Measurements from ENCODE around the gene NPRL2. TPM values are rescaled to one million over a fixed set of nuclear protein-coding genes. Genes with fewer than 3 reads are reported as not detected.

The NPRL2 gene
- total and polyA plus RNA-seq, 3 donors from 2014 or later = 26.9 to 29.2 (median 28.0) TPM

DNA sequence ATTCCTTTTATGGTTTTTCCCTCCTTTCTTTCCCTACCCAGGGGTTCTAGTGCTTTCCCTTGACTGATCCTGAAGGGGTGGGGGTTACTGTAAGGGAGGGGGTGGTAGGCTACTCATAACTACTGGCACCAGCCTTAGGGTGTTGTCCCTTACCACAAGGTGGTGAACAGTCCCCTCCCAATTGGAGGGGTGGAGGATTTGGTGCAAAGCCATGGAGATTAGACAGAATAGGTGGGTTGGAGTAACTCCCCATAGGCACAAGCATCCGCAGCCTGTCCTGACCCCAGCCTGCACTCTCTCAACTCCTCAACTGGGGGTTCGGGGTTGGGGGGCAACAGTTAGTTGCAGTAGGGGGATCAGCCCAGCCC, 25.5 kb downstream of the NPRL2 start:
- H3K4me3 ChIP-seq = no peak overlapping the region
- no peaks in the 10 kb centered on the region for H3K9me3 ChIP-seq
- 87 to 90% methylated on average over 2 of the region's 2 CpGs for WGBS, 2 donors
- intact Hi-C loops (cut with DNase I; ENCODE audit: low total_unique reads) = loop anchor here (10.0 kb wide), 1 partner anchor 70 kb away; no protein-coding TSS in a partner anchor
- no peaks in the 10 kb centered on the region for H3K27me3 ChIP-seq
- H3K27ac ChIP-seq = peak overlapping the region in 1 of 2 donors; percentile 96
- H3K36me3 ChIP-seq (ENCODE audit: low read depth, missing control alignments) = no peaks in the 10 kb centered on the region
- peaks cover 46% of the 10 kb centered on the region for H3K4me1 ChIP-seq
- TF ChIP-seq, protein P1, sequence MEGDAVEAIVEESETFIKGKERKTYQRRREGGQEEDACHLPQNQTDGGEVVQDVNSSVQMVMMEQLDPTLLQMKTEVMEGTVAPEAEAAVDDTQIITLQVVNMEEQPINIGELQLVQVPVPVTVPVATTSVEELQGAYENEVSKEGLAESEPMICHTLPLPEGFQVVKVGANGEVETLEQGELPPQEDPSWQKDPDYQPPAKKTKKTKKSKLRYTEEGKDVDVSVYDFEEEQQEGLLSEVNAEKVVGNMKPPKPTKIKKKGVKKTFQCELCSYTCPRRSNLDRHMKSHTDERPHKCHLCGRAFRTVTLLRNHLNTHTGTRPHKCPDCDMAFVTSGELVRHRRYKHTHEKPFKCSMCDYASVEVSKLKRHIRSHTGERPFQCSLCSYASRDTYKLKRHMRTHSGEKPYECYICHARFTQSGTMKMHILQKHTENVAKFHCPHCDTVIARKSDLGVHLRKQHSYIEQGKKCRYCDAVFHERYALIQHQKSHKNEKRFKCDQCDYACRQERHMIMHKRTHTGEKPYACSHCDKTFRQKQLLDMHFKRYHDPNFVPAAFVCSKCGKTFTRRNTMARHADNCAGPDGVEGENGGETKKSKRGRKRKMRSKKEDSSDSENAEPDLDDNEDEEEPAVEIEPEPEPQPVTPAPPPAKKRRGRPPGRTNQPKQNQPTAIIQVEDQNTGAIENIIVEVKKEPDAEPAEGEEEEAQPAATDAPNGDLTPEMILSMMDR (IDR thresholded peaks at IDR 0.05) = no peak
- TF ChIP-seq POLR2A (IDR thresholded peaks at IDR 0.05) = no peak
- no peak for DNase-seq

DNA sequence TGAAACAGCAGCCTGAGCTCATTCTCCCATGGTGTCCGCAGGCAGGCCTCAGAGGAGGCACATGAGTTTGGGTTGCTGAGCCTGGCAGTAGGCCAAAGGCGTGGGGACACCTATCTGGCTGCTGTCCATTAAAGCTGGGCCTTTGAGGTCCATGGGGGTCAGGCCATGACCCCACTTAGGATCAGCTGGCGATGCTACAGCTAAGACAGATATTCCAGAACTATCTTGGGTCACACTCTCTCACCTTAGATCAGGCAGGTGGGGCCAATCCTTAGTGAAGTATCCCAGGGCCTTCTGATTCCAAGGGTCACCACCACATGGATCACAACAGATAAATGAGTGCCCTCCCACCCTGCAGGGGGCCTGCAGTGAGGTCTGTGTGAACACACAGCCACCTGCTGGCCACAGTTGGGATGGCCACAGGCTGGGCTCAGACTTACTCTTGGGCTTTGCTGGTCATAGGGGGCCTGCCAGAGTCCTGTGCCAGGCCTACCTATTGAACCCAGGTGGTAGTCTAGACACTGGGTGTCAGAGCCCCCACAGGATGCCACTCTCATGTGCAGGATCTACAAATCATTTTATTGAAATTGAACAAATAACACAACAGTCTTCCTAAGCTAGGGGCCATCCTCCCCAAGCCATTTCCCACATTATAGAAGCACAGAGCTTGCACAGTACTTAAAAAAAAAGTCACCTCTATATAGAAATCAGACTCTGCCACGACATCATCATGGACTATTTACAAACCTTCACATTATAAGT, 26.0 kb downstream of the NPRL2 start:
- peak; percentile 78 for DNase-seq
- H3K27ac ChIP-seq = peak overlapping the region in 1 of 2 donors; percentile 96
- peaks cover 52% of the 10 kb centered on the region for H3K4me1 ChIP-seq
- no peak for TF ChIP-seq POLR2A (IDR thresholded peaks at IDR 0.05)
- TF ChIP-seq, protein P1 (IDR thresholded peaks at IDR 0.05) = peak; percentile 69 to 83 (median 77)
- no peak overlapping the region for H3K4me3 ChIP-seq
- no peaks in the 10 kb centered on the region for H3K27me3 ChIP-seq
- intact Hi-C loops (cut with DNase I; ENCODE audit: low total_unique reads) = loop anchor here (10.0 kb wide), 1 partner anchor 70 kb away; no protein-coding TSS in a partner anchor
- H3K9me3 ChIP-seq = no peaks in the 10 kb centered on the region
- WGBS, 2 donors = 32 to 52% methylated on average over 2 to 4 of the region's 4 CpGs
- H3K36me3 ChIP-seq (ENCODE audit: low read depth, missing control alignments) = no peaks in the 10 kb centered on the region

DNA sequence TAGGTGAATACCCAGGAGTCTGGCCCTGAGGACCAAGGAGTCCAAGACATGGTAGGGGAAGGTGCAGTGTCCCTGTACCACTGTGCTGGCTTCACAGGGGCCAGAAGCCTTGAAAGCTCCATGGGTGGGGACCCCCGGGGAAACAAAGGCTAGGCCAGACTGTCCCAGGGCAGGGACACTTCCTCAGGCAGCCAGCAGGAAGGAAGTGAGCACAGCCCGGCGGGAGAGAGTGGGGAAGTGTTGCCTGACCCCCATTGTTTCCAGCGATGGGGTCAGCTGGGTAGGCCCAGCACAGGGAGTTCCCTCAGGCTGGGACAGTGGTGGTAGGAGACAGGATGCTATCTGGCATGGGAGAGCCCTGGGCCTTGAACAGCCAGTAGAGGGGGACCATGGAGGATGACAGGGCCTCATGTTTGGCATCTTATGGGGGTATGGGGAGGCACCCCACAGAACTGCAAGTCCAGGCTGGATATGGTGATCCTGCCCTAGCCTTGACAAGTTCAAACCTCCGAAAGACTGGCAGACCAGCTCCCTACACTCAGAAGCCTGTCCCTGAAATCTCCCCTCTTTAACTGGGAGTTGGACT, 26.9 kb downstream of the NPRL2 start:
- TF ChIP-seq, protein P1 (IDR thresholded peaks at IDR 0.05) = no peak
- TF ChIP-seq POLR2A (IDR thresholded peaks at IDR 0.05) = no peak
- WGBS, 2 donors = 56% methylated on average over 4 to 5 of the region's 5 CpGs
- Histone ChIP-seq H3K27ac (peak overlapping the region in 1 of 2 donors; percentile 96), H3K36me3 (ENCODE audit: low read depth, missing control alignments) (no peaks in the 10 kb centered on the region), H3K4me1 (peaks cover 52% of the 10 kb centered on the region), H3K9me3 (no peaks in the 10 kb centered on the region), H3K4me3 (no peak overlapping the region), H3K27me3 (no peaks in the 10 kb centered on the region)
- DNase-seq = no peak
- intact Hi-C loops (cut with DNase I; ENCODE audit: low total_unique reads) = loop anchor here (10.0 kb wide), 1 partner anchor 69 kb away; no protein-coding TSS in a partner anchor

GRCh38 chr3:50323092-50323600, 27.4 kb downstream of the NPRL2 start:
- whole genome bisulfite sequencing, 2 donors = 25 to 31% methylated on average over 4 of the region's 4 CpGs
- TF ChIP-seq POLR2A (IDR thresholded peaks at IDR 0.05) = no peak
- TF ChIP-seq, protein P1 (IDR thresholded peaks at IDR 0.05) = no peak
- intact Hi-C loops (cut with DNase I; ENCODE audit: low total_unique reads) = loop anchor here (10.0 kb wide), 1 partner anchor 68 kb away; no protein-coding TSS in a partner anchor
- Histone ChIP-seq H3K27ac (peak overlapping the region; percentile 93 to 96), H3K9me3 (no peaks in the 10 kb centered on the region), H3K4me3 (no peak overlapping the region), H3K4me1 (peaks cover 48% of the 10 kb centered on the region), H3K27me3 (no peaks in the 10 kb centered on the region), H3K36me3 (ENCODE audit: low read depth, missing control alignments) (no peaks in the 10 kb centered on the region)
- no peak for DNase-seq
